Sigmoid colon (tissue), 4 donors: ENCODE data around the gene FBLN1.

Experiments
- CTCF ChIP-seq, 4 experiments: fragments of 450-650 bp in 3 of 4; fragments of 200-600 bp in 1 of 4; IDR thresholded peaks; one replicate each; pipeline ENCODE4 v1.5.1; 2016 to 2019; ENCODE audit warnings: antibody characterized with exemption in 4 of 4, mild to moderate bottlenecking in 3 of 4, moderate library complexity in 2 of 4
- EP300 ChIP-seq, 4 donors: sonication (generic); formaldehyde crosslinking; IDR thresholded peaks; one replicate each; pipeline ENCODE4 v1.6.1; 2017; ENCODE audit warnings: antibody characterized with exemption in 4 of 4
- POLR2A ChIP-seq, 2 donors: fragments of 450-650 bp; IDR thresholded peaks; one replicate each; pipeline ENCODE4 v1.6.1; 2016; ENCODE audit warnings: antibody characterized with exemption in 2 of 2, mild to moderate bottlenecking in 2 of 2, moderate library complexity in 2 of 2
- POLR2AphosphoS5 ChIP-seq, 4 donors: sonication (generic); formaldehyde crosslinking; IDR thresholded peaks; one replicate each; pipeline ENCODE4 v1.6.1; 2017; ENCODE audit warnings: antibody characterized with exemption in 4 of 4

- TF ChIP-seq POLR2A (IDR thresholded peaks at IDR 0.05) (no peak), POLR2AphosphoS5 (IDR thresholded peaks at IDR 0.05) (no peak), CTCF (IDR thresholded peaks at IDR 0.05) (no peak), EP300 (IDR thresholded peaks at IDR 0.05) (no peak)
These were observed 69.8 kb downstream of the FBLN1 start for GRCh38 chr22:45572444-45572843.
